Fibroblast of the aortic adventitia (primary cell): ENCODE measurements around the gene ARHGAP4. TPM values are rescaled to one million over a fixed set of nuclear protein-coding genes. Genes with fewer than 3 reads are reported as not detected.
A peak's percentile ranks its signal among the peaks of the same experiment; 100 is the strongest.

Experiments
- DNase-seq: peaks from one replicate; pipeline ENCODE4 v3.0.0-alpha.2; 2010; ENCODE audit warnings: low read depth
- H3K4me3 ChIP-seq: 2 replicates; pipeline ENCODE4 v1.5.1; 2011; ENCODE audit warnings: low read depth, mild to moderate bottlenecking, control low read depth, low read length, moderate library complexity
- total RNA-seq: library from RNA; depleted of rRNA; stranded (reverse); fragments of >200 nt; gene quantifications from 2 replicates; pipeline ENCODE4 v1.2.3, GENCODE V29; 2012; ENCODE audit warnings: low replicate concordance
- TF ChIP-seq, protein P1 (sequence below): IDR thresholded peaks from 2 replicates; pipeline ENCODE4 v1.5.1; 2011; ENCODE audit warnings: mild to moderate bottlenecking, low read length, control low read depth, inconsistent platforms; ENCODE audit not compliant: insufficient read depth

Gene ARHGAP4
- total RNA-seq, result 0.27 and 6.0 TPM in 2 replicates

DNA sequence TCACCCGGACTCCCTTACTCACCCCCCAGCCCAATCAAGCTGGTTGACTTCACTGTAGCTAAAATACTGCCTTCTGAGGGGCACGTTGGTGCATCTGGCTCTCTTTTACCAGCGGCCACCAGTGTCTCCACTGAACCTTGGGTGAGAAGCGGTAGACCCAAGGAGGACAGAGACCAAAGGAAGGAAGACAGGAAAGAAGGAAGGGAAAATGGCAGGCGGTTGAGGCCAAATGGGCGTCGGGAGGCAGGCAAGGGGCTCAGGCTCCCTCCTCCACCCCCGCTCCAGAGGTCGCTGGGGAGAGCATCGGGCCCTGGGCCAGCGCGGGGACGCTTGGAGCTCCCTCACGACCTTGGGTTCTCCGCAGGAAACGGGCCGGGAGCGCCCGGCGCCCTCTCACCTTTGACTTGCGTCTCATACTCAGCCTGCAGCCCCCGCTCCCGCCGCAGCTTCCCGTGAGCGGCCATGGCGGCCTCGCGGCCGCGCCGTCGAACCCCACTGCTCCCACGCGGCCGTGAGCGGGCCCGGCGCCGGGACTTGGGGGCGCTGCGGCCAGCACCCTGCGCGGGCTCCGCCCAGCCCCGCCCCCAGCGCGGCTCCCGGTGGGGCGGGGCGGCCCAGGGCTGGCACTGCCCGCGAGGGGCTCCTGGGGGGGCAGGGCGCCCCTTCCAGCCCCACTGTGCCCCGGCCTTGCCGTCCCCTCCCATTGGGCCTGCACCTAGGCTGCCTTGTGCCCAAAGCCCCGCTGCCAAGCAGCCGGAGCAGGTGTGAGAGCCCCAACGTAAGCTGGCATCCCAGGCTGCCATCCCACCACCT lies at the start of gene ARHGAP4:
TSS of gene ARHGAP4 (minus strand) at position 526 of the 813 bp plus-strand sequence. CDS start at position 464, 62 bp downstream.
- H3K4me3 ChIP-seq, result peak within 1 kb of the TSS; percentile 71
- DNase-seq, result no peak
- TF ChIP-seq, protein P1, sequence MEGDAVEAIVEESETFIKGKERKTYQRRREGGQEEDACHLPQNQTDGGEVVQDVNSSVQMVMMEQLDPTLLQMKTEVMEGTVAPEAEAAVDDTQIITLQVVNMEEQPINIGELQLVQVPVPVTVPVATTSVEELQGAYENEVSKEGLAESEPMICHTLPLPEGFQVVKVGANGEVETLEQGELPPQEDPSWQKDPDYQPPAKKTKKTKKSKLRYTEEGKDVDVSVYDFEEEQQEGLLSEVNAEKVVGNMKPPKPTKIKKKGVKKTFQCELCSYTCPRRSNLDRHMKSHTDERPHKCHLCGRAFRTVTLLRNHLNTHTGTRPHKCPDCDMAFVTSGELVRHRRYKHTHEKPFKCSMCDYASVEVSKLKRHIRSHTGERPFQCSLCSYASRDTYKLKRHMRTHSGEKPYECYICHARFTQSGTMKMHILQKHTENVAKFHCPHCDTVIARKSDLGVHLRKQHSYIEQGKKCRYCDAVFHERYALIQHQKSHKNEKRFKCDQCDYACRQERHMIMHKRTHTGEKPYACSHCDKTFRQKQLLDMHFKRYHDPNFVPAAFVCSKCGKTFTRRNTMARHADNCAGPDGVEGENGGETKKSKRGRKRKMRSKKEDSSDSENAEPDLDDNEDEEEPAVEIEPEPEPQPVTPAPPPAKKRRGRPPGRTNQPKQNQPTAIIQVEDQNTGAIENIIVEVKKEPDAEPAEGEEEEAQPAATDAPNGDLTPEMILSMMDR, result no peak

DNA sequence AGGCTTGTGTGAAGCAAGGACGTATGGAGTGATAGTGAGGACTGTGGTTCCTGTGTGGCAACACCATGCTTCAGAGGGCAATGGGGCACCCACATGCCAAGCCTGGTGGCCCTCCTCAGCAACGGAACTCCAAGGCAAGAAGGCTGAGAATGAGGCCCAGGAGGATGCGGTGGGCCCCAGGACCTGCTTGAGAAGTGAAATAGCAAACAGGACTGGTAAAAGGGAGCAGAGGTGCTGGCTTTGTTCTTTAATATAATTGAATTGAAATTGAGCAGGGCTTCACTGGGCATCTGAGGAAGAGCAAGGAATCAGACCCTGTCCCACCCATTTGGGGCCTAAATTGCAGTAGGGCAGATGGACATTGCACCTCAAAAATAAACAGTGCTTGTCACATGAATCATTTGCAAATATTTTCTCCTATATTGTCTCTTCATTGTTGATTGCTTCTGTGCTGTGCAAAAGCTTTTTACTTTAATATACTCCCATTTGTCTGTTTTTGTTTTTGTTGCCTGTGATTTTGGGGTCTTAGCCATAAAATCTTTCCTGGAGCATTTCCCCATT lies 48.7 kb upstream of the ARHGAP4 start:
- H3K4me3 ChIP-seq, result no peak overlapping the region
- no peak for DNase-seq
- TF ChIP-seq, protein P1, result no peak

DNA sequence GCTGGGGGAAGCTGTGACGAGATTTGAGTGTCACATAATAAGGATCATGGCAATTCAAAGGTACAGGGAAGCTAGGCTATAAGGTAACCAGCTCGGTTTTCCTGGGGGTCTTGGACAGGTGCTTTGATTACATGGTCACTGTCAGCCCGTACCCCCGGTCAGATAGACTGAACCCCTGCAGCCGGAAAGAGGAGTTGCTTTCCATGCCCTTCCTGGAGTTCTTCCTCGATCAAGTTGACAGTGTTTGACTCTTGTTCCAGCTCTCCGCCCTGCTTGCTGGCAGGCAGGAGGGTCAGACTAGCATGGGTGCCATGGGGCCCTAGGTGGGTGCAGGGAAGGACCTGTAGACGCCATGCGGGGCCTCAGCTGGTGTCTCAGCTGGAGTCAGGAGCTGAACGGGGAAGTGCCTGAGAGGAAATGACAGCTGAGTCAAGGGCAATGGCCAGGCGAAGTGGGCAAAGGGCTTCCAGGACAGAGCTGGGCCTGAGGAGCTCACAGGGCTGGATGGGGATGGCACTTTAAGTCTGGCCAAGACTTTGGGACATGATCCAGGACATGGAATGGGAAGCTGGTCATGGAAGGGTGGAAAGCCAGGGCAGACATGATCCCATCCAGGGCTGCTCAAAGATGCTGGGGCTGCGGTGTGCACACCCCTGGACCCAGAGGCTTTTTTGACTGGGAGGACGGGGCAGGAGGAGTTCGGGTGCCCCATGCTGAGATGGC lies 48.1 kb upstream of the ARHGAP4 start:
- TF ChIP-seq, protein P1, result no peak
- peak overlapping the region; percentile 88 for H3K4me3 ChIP-seq
- DNase-seq, result no peak

DNA sequence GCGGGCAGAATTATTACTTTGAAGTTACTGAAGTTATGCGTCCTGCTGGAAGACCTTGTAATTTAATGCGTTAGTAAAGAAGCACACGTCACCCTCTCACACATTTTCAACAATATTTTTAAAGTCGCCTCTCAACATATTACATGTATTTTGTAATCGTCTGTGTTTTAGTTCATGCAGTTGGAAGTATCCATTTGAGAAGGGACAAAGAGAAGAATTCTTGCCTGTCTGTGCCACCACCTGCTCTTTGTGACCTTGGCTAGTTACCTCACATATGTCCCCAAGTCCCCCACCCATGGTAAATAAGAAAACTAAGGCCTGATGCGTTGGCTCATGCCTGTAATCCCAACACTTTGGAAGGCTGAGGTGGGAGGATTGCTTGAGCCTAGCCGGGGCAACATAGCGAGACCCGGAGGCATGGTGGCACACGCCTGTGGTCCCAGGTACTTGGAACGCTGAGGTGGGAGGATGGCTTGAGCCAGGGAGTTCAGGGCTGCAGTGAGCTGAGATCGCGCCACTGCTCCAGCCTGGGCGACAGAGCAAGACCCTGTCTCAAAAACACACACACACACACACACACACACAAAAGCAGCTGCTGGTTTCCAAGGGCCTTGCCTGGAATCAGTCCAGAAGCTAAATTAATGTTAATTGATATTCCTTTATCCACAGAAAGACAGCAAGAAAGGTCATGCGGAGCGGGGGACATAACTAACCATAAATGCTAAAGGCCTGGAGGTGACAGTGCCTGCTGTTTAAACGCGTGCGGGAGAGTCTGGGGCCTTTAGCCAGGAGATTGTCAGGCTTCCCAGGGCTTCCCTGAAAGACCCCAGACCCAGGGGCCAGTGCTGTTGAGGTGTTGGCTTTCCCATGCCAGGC lies 47.3 kb upstream of the ARHGAP4 start:
- H3K4me3 ChIP-seq, result peak overlapping the region; percentile 88
- peak; percentile 36 for DNase-seq
- TF ChIP-seq, protein P1, result no peak

DNA sequence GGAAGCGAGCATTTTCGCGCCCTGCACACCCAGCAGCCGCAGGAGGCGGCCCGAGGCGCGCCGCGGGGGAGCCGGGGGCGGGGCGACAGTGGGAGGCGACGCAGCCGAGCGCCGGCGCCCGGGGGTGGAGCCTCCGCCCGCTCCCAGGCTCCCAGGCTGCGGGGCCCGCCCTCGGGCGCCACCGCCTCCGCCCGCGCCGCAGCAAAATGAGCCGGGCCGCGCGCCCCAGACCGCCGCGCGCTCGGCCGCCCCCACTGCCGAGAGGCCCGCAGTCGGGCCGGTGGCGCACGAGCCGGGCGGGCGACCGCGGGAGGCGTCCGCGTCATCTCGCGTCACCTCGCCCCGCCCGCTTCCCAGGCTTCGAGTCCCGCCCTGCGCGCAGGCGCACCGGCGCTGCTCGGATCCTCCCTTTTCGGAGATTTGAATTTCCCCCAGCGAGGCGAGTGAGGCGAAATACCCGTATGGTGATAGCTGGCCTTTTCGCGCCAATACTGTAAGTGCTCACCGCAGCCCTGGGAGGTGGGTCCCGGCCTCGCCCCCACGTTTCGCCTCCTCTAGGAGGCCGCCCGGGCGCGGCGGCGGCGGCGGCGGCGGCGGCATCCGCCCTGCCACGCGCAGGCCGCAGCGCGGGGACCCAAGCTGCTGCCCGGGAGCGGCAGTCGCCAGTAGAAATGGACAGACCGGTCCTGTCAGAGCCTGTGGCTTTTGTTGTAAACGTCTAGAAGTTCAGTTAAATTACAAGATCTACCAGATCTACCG lies 46.5 kb upstream of the ARHGAP4 start, which contains the start of gene TMEM187:
TSS of gene TMEM187 (plus strand) at position 387 of the 759 bp plus-strand sequence. CDS start 9,309 bp downstream, outside the sequence.
- TF ChIP-seq, protein P1, result no peak

More for the DNA sequence above, 46.5 kb upstream of the ARHGAP4 start, which contains the start of gene TMEM187:
- DNase-seq, result peak; percentile 82
- H3K4me3 ChIP-seq, result peak within 1 kb of the TSS; percentile 88
